Measurements from ENCODE around the gene HEPHL1.
"Not testable (repeated sequence)": the region's sequence is repeated elsewhere in the genome, so short reads cannot be mapped to it uniquely, and the experiment has no call there.

HEPHL1 gene

GRCh38 chr11:94084164-94084563 is 63.0 kb downstream of the HEPHL1 start:
- DNase-seq (ENCODE audit: low read depth), result no peak

DNA sequence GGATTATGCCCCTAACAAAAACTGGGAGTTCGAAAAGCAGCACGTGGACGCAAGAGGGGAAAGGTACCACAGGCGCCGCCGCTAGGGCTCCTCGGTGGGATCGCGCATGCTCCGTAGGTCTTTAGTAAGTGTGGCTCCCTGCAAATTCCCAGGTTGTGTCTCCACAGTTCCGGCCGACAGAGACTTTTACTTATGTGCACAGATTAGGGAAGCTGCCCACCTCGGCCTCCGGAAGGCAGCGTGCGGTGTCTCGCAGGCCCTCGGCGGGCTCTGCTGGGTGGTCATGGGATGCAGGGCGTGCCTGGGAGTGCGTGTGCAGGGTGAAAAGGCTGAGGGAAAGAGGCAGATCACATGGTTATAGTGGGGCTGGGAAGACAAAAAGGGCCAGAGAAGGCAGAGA is 67.8 kb downstream of the HEPHL1 start:
- DNase-seq (ENCODE audit: low read depth), result no peak

- DNase-seq (ENCODE audit: low read depth), result no peak
Observed at GRCh38 chr11:94089341-94089740, 68.2 kb downstream of the HEPHL1 start.

- no peak for DNase-seq (ENCODE audit: low read depth)
Observed at GRCh38 chr11:94090401-94090800, 69.2 kb downstream of the HEPHL1 start.

DNA sequence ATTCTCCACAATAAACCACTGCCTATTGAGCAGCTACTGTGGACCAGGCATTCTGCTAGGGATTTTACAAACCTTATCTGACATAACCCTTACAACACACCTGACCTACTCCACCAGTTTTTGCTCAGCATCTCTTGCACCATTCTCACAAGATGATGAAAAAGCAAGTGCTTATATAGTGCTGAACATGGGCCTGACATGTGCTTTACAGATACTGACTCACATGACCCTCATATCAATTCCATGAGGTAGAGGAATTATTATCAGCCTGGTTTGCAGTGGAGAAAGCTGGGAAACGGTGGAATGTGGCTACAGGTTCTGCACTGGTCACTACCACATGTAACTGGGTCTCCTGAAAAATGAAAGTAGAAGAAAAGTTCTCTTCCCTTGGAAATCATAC is 69.9 kb downstream of the HEPHL1 start:
- DNase-seq (ENCODE audit: low read depth), result no peak

- DNase-seq (ENCODE audit: low read depth), result no peak
Observed at GRCh38 chr11:94100253-94100652, 79.1 kb downstream of the HEPHL1 start.

DNA sequence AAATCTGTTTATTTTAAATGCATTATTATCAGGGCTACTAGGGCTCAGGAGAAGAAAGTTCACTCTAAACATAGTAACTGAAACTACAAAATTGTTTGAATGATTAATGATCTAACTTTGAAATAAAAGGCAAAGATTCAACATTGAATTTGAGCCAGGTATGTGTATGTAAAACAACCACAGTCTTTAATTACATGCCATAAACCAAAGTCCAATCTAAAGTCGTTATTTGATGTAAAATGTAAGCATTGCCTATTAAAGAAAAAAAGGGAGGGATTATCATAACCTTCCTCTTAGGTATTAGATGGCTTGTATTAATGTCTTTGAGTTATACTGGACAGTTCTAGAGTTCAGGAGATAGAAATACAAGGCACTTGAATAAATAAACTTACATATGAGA is 82.3 kb downstream of the HEPHL1 start:
- DNase-seq (ENCODE audit: low read depth), result no peak

DNA sequence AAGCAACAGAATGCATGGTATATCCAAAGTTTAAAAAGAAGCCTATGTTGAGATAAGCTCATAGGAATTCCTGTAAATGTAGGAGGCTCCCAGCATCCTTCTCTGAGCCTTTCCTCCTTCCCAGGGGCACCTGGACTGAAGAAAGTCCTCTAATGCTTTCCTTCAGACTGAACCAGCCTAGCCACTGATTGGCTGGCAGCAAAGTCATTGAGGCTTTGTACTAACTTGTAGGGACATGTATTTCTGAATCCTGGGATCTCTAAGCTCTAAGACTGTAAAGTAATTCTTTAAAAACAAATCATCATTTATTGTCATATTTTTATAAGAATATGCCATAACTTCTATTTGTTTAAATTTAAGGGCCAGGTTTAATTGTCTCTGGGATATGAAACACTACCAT is 83.6 kb downstream of the HEPHL1 start:
- DNase-seq (ENCODE audit: low read depth), result no peak

GRCh38 chr11:94106716-94107115 is 85.6 kb downstream of the HEPHL1 start:
- no peak for DNase-seq (ENCODE audit: low read depth)

DNA sequence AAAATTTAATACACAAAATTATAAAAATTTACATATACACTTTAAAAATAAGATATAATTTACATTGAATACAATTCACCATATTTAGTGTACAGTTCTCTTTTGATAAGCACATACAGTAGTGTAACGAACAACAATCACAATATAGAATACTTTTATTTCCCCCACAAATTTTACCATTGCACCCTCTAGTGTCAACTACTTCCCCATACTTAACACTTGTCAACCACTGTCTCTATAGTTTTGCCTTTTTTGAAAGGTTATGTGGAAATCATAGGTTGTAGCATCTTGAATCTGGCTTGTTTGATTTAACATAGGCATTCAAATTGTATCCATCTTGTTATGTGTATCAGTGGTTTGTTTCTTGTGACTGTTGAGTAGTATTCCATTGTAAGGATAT is 86.2 kb downstream of the HEPHL1 start:
- no peak for DNase-seq (ENCODE audit: low read depth)

DNA sequence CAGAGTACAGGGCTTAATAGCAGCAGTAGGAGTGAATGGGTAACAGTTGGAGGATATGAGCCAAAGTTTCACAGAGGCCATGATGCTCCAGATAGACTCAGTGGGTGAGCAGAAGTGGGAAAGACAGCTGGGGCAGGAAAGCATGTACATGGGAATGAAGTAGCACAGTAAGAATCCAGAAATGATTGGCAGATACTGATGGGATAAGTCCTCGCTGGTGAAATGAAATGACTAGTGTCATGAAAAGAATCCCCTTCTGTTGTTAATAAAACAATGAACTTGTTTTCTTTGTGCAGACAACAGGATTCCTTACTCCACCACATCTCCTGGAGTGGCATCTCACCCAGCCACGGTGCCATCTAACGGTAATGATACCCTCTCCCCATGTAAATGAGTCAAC is 90.1 kb downstream of the HEPHL1 start:
- no peak for DNase-seq (ENCODE audit: low read depth)

- no peak for DNase-seq (ENCODE audit: low read depth)
Observed at GRCh38 chr11:94111660-94112059, 90.5 kb downstream of the HEPHL1 start.

GRCh38 chr11:94112206-94112953 is 91.2 kb downstream of the HEPHL1 start:
- DNase-seq (ENCODE audit: low read depth), result no peak

DNA sequence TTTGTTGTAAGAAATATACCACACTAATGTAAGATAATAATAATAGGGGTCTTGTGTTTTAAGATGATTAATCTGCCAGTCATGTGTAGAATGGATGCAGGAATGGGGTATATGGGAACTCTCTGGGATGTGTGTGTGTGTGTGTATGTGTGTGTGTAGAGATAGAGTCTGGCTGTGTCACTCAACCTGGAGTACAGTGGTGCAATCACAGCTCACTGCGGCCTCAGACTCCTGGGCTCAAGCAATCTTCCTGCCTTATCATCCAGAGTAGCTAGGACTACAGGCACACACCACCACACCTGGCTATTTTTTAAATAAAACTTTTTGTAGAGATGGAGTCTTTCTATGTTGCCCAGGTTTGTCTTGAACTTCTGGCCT is 96.0 kb downstream of the HEPHL1 start:
- no peak for DNase-seq (ENCODE audit: low read depth)

- DNase-seq (ENCODE audit: low read depth), result no peak
Observed at GRCh38 chr11:94117871-94118270, 96.7 kb downstream of the HEPHL1 start.

GRCh38 chr11:94119676-94120075 is 98.5 kb downstream of the HEPHL1 start:
- DNase-seq (ENCODE audit: low read depth), result not testable (repeated sequence)

- DNase-seq (ENCODE audit: low read depth), result not testable (repeated sequence)
Observed at GRCh38 chr11:94120516-94120915, 99.4 kb downstream of the HEPHL1 start.

DNA sequence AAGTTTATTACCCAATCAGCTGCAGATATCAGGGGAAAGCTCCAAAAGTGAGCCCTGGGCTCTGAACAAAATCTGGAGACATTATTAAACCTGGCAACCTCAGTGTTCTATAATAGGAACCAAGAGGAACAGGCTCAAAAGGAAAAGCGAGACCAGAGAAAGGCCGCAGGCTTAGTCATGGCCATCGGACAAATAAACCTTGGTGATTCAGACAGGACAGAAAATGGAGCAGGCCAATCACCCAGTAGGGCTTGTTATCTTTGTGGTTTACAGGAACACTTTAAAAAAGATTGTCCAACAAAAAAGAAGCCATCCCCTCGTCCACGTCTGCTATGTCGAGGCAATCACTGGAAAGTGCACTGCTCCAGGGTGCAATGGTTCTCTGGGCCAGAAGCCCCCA is 99.8 kb downstream of the HEPHL1 start:
- no peak for DNase-seq (ENCODE audit: low read depth)

GRCh38 chr11:94125407-94126115 is 104.4 kb downstream of the HEPHL1 start:
- DNase-seq (ENCODE audit: low read depth), result no peak

- DNase-seq (ENCODE audit: low read depth), result no peak
Observed at GRCh38 chr11:94127638-94128037, 106.5 kb downstream of the HEPHL1 start.

DNA sequence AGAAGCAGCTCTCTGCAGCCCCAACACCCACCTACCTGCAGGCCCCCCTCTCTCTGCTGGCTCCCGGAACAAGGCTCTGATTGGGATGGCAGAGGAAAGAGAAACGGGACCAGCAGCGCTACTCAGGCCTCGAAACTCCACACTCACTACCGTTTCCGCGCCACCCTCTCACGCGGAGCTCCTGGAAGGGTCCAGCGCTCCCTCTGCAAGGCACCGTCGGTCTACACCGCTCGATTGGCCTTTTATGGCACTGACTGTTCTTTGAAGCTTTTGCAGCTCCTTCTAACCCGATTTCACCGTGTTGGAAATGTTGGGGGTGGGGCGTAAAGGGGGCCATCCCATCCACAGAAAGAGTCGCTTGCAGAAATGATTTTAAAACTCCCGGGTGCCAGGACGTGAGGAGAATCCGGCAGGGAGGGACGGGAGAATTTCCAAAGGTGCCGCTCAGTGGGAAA is 107.2 kb downstream of the HEPHL1 start:
- no peak for DNase-seq (ENCODE audit: low read depth)

DNA sequence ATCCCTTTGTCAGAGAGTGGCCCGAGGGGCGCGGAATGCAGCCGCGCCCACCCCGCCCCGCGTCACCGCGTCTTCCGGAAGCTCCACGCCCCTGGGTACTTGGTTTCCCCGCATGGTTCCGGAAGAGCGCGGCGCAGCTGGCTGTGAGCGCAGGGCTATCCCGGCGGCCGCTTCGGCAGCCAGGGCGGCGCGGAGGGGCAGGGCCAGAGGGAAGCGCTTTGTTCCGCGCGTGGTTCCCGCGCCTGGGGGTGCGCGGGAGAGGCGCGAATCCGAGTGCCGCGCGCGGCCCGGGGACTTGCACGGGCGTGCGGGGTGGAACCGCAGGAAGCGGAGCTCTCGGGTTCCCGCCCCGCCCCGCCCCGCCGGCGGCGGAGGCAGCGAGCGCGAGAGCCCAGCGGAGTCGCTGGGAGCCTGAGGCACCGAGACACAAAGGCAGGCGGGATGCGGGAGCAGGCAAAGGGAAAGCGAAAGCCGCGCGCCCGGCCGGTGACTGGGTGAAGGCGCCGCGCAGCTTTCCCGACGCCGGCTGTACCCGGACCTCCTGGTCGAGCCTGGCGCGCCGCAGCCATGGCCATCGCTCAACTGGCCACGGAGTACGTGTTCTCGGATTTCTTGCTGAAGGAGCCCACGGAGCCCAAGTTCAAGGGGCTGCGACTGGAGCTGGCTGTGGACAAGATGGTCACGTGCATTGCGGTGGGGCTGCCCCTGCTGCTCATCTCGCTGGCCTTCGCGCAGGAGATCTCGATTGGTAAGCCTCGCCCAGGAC is 107.8 kb downstream of the HEPHL1 start, which contains the start of gene PANX1:
Gene PANX1 (plus strand): TSS at position 96 of the 766 bp plus-strand sequence. CDS start 472 bp downstream, at position 568.
- peak; percentile 57 for DNase-seq (ENCODE audit: low read depth)
